ENCODE measurements around the gene LINGO4.

- TF ChIP-seq POLR2A (IDR thresholded peaks at IDR 0.05) (no peak), CTCF (IDR thresholded peaks at IDR 0.05) (no peak), EP300 (IDR thresholded peaks at IDR 0.05; ENCODE audit: low read depth) (no peak)
These were observed 30.8 kb downstream of the LINGO4 start for GRCh38 chr1:151774256-151774922.

Data from transverse colon (tissue), 3 donors.